Neural progenitor cell (in vitro differentiated cells): ENCODE data around the gene NTRK1.

Experiments used
- EZH2 ChIP-seq: fragments of 200-600 bp; sonication (generic); IDR thresholded peaks from 2 replicates; pipeline ENCODE4 v1.6.1; 2017; ENCODE audit warnings: antibody characterized with exemption, mild to moderate bottlenecking, moderate library complexity
- TF ChIP-seq, protein P1 (sequence below): fragments of 200-600 bp; sonication (generic); IDR thresholded peaks from 2 replicates; pipeline ENCODE4 v1.5.1; 2017; ENCODE audit warnings: antibody characterized with exemption, mild to moderate bottlenecking

DNA sequence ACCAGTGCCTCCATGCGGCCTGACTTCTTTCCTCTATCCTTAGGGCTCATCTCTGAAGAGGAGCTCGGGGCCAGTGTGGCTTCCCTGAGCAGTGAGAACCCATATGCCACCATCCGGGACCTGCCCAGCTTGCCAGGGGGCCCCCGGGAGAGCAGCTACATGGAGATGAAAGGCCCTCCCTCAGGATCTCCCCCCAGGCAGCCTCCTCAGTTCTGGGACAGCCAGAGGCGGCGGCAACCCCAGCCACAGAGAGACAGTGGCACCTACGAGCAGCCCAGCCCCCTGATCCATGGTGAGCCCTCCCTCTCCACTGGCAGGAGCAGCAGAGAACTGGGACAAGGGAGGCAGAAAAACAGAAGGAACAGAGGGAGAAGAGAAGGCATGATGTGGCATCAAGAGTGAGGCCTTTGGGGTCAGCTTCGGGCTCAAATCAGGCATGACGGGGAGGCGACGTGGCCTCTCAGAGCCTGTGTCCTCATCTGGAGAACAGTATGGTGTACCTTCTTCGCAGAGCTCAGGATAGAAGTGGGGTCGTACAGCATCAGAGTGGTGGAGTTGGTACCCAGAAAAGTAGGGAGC is 53.2 kb downstream of the NTRK1 start:
- TF ChIP-seq, protein P1, sequence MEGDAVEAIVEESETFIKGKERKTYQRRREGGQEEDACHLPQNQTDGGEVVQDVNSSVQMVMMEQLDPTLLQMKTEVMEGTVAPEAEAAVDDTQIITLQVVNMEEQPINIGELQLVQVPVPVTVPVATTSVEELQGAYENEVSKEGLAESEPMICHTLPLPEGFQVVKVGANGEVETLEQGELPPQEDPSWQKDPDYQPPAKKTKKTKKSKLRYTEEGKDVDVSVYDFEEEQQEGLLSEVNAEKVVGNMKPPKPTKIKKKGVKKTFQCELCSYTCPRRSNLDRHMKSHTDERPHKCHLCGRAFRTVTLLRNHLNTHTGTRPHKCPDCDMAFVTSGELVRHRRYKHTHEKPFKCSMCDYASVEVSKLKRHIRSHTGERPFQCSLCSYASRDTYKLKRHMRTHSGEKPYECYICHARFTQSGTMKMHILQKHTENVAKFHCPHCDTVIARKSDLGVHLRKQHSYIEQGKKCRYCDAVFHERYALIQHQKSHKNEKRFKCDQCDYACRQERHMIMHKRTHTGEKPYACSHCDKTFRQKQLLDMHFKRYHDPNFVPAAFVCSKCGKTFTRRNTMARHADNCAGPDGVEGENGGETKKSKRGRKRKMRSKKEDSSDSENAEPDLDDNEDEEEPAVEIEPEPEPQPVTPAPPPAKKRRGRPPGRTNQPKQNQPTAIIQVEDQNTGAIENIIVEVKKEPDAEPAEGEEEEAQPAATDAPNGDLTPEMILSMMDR, result no peak
- no peak for TF ChIP-seq EZH2
